Natural killer cell (primary cell): ENCODE results near the gene MPZL1. TPM values are rescaled to one million over a fixed set of nuclear protein-coding genes. Genes with fewer than 3 reads are reported as not detected.
A peak's percentile ranks its signal among the peaks of the same experiment; 100 is the strongest.

ENCODE experiments used
- ATAC-seq, 3 donors: fragments of 150-1000 bp in 2 of 3; fragments of 200-7000 bp in 1 of 3; cut with Tn5 transposase; 1 replicate in 1 of 3; 2 replicates in 2 of 3; pipeline ENCODE4 v1.10.0; 2021; ENCODE audit warnings: mild to moderate bottlenecking in 2 of 3, moderate library complexity in 2 of 3
- DNase-seq, 2 donors: peaks; one replicate each; pipeline versions ENCODE4 v3.0.0 to v3.0.0-alpha.2; 2013 to 2021; ENCODE audit warnings: mixed read lengths in 1 of 2
- H3K27ac ChIP-seq: one replicate; pipeline ENCODE4 v1.5.1; 2013; ENCODE audit warnings: mild to moderate bottlenecking, low read length
- H3K27me3 ChIP-seq: one replicate; pipeline ENCODE4 v1.6.1; 2013; ENCODE audit warnings: low read length; ENCODE audit not compliant: control insufficient read depth, insufficient read depth
- H3K36me3 ChIP-seq: one replicate; pipeline ENCODE4 v1.6.1; 2013; ENCODE audit warnings: low read length; ENCODE audit not compliant: control insufficient read depth, insufficient read depth
- H3K4me1 ChIP-seq: one replicate; pipeline ENCODE4 v1.6.1; 2013; ENCODE audit warnings: low read length; ENCODE audit not compliant: control insufficient read depth, insufficient read depth
- H3K4me3 ChIP-seq: one replicate; pipeline ENCODE4 v1.5.1; 2013; ENCODE audit warnings: low read length
- H3K9me3 ChIP-seq: one replicate; pipeline ENCODE4 v1.6.1; 2013; ENCODE audit warnings: low read length; ENCODE audit not compliant: control insufficient read depth, insufficient read depth
- H3K27ac Mint-ChIP-seq, 2 donors: one replicate each; pipeline ENCODE4 v1.8.0; 2022; ENCODE audit warnings: mild to moderate bottlenecking in 2 of 2, mixed read lengths in 2 of 2, moderate library complexity in 1 of 2
- H3K27me3 Mint-ChIP-seq, 2 donors: one replicate each; pipeline ENCODE4 v1.8.0; 2022; ENCODE audit warnings: low read depth in 2 of 2, mixed read lengths in 2 of 2
- H3K36me3 Mint-ChIP-seq: one replicate; pipeline ENCODE4 v1.8.0; 2022; ENCODE audit warnings: mixed read lengths
- H3K4me1 Mint-ChIP-seq, 2 donors: one replicate each; pipeline ENCODE4 v1.8.0; 2022; ENCODE audit warnings: mixed read lengths in 2 of 2
- H3K4me3 Mint-ChIP-seq: one replicate; pipeline ENCODE4 v1.8.0; 2022; ENCODE audit warnings: mild to moderate bottlenecking, moderate library complexity, mixed read lengths
- H3K9me3 Mint-ChIP-seq, 2 donors: one replicate each; pipeline ENCODE4 v1.8.0; 2022; ENCODE audit warnings: mixed read lengths in 2 of 2
- CTCF ChIP-seq: fragments of 200-600 bp; IDR thresholded peaks from one replicate; pipeline ENCODE4 v1.8.0; 2022; ENCODE audit warnings: antibody characterized with exemption
- WGBS: methylation state at CpG from one replicate; pipeline ENCODE4 v1.1.7; 2013; ENCODE audit warnings: missing lambda C conversion rate; ENCODE audit not compliant: insufficient coverage; 5-methylcytosine and 5-hydroxymethylcytosine counted together
- intact Hi-C: fragments of 100-400 bp; cut with micrococcal nuclease; formaldehyde crosslinking; loops from one replicate; pipeline ENCODE4 v1.14.2; 2022
- total RNA-seq, 4 donors: library from RNA; stranded (reverse); fragments of 120-200 nt in 1 of 4; gene quantifications; one replicate each; pipeline versions ENCODE4 v1.2.3 to v1.2.4, GENCODE V29; 2013 to 2022

Gene MPZL1
- total RNA-seq, 3 donors from 2014 or later (not counting 1 experiment from before 2014, with no cell fraction given) = 3.4 to 4.6 (median 4.0) TPM

GRCh38 chr1:167678422-167678821, 43.4 kb upstream of the MPZL1 start:
- H3K36me3 ChIP-seq = peaks cover 54% of the 10 kb centered on the region
- no peaks in the 10 kb centered on the region for H3K9me3 Mint-ChIP-seq
- WGBS = 94% methylated on average over 10 of the region's 10 CpGs

GRCh38 chr1:167678838-167679237, 42.9 kb upstream of the MPZL1 start:
- Histone ChIP-seq H3K9me3 (no peaks in the 10 kb centered on the region), H3K4me1 (peaks cover 42% of the 10 kb centered on the region), H3K27ac (no peak overlapping the region), H3K27me3 (no peaks in the 10 kb centered on the region), H3K4me3 (no peak overlapping the region), H3K36me3 (peaks cover 54% of the 10 kb centered on the region)
- peaks cover 12 to 16% of the 10 kb centered on the region in 2 donors for H3K4me1 Mint-ChIP-seq
- H3K27ac Mint-ChIP-seq = no peak overlapping the region
- H3K9me3 Mint-ChIP-seq = no peaks in the 10 kb centered on the region
- H3K27me3 Mint-ChIP-seq = no peaks in the 10 kb centered on the region
- no peak for DNase-seq
- H3K36me3 Mint-ChIP-seq = no peaks in the 10 kb centered on the region
- no peak for ATAC-seq
- no peak overlapping the region for H3K4me3 Mint-ChIP-seq
- intact Hi-C loops = no loop called here
- TF ChIP-seq CTCF = no peak
- WGBS = 92% methylated on average over 3 of the region's 3 CpGs

More at GRCh38 chr1:167678422-167678821, 43.4 kb upstream of the MPZL1 start:
- no peak for ATAC-seq
- peaks cover 13 to 20% of the 10 kb centered on the region in 2 donors for H3K4me1 Mint-ChIP-seq
- Histone ChIP-seq H3K27me3 (no peaks in the 10 kb centered on the region), H3K27ac (no peak overlapping the region), H3K4me3 (no peak overlapping the region), H3K9me3 (no peaks in the 10 kb centered on the region), H3K4me1 (peaks cover 40% of the 10 kb centered on the region)
- no peak overlapping the region for H3K27ac Mint-ChIP-seq
- H3K27me3 Mint-ChIP-seq = no peaks in the 10 kb centered on the region
- no peaks in the 10 kb centered on the region for H3K36me3 Mint-ChIP-seq
- TF ChIP-seq CTCF = no peak
- no peak overlapping the region for H3K4me3 Mint-ChIP-seq
- intact Hi-C loops = no loop called here
- DNase-seq = no peak

- H3K36me3 ChIP-seq = peaks cover 53% of the 10 kb centered on the region
- no peaks in the 10 kb centered on the region for H3K27me3 ChIP-seq
- WGBS = 94% methylated on average over 6 of the region's 6 CpGs
- no peak overlapping the region for H3K4me3 ChIP-seq
- Mint-ChIP-seq H3K9me3 (no peaks in the 10 kb centered on the region), H3K36me3 (peaks cover 7% of the 10 kb centered on the region), H3K27ac (no peak overlapping the region), H3K27me3 (no peaks in the 10 kb centered on the region), H3K4me1 (peaks cover 7 to 9% of the 10 kb centered on the region in 2 donors), H3K4me3 (no peak overlapping the region)
- no peak for DNase-seq
- intact Hi-C loops = loop anchor here (2.0 to 10.0 kb wide), 2 partner anchors 15 to 425 kb away; no protein-coding TSS in a partner anchor
- no peak for ATAC-seq
- H3K27ac ChIP-seq = no peak overlapping the region
- no peak for TF ChIP-seq CTCF
- peaks cover 43% of the 10 kb centered on the region for H3K4me1 ChIP-seq
- H3K9me3 ChIP-seq = no peaks in the 10 kb centered on the region
Measured at GRCh38 chr1:167679714-167680113, 42.1 kb upstream of the MPZL1 start.

GRCh38 chr1:167681024-167681423, 40.8 kb upstream of the MPZL1 start:
- Histone ChIP-seq H3K9me3 (no peaks in the 10 kb centered on the region), H3K4me1 (peaks cover 43% of the 10 kb centered on the region), H3K27ac (peak overlapping the region; percentile 31), H3K36me3 (peaks cover 66% of the 10 kb centered on the region), H3K4me3 (no peak overlapping the region), H3K27me3 (no peaks in the 10 kb centered on the region)
- ATAC-seq = no peak
- Mint-ChIP-seq H3K27me3 (no peaks in the 10 kb centered on the region), H3K4me3 (no peak overlapping the region), H3K27ac (no peak overlapping the region), H3K36me3 (peaks cover 7% of the 10 kb centered on the region), H3K9me3 (no peaks in the 10 kb centered on the region), H3K4me1 (peaks cover 9 to 11% of the 10 kb centered on the region in 2 donors)
- TF ChIP-seq CTCF = no peak
- DNase-seq = no peak
- intact Hi-C loops = loop anchor here (2.0 to 10.0 kb wide), 2 partner anchors 16 to 426 kb away; no protein-coding TSS in a partner anchor
- 96% methylated on average over 2 of the region's 3 CpGs for WGBS
